B cell (primary cell): ENCODE data around the gene KRTAP10-3. TPM values are rescaled to one million over a fixed set of nuclear protein-coding genes. Genes with fewer than 3 reads are reported as not detected.

ENCODE experiments used
- ATAC-seq: fragments of 200-7000 bp; cut with Tn5 transposase; one replicate; pipeline ENCODE4 v1.10.0; 2021; ENCODE audit warnings: low read depth, mild to moderate bottlenecking, moderate number of reproducible peaks, moderate library complexity
- CTCF ChIA-PET: fragments of 350-600 bp; sonication (Branson Sonifier 250); formaldehyde crosslinking; loops from one replicate; lab custom pipeline; 2021; ENCODE audit warnings: antibody characterized with exemption, inconsistent platforms; lab: Charles Lee
- POLR2A ChIA-PET: fragments of 350-600 bp; sonication (Branson Sonifier 250); formaldehyde crosslinking; loops from one replicate; lab custom pipeline; 2021; ENCODE audit warnings: antibody characterized with exemption; lab: Charles Lee
- DNase-seq: peaks from one replicate; pipeline ENCODE4 v3.0.0; 2013
- H2AFZ ChIP-seq: 2 replicates; pipeline ENCODE4 v1.6.1; 2012; ENCODE audit warnings: mild to moderate bottlenecking, low read depth, low read length; ENCODE audit not compliant: insufficient read depth, poor library complexity, severe bottlenecking
- H3K27ac ChIP-seq, 2 donors: 1 replicate in 1 of 2; 2 replicates in 1 of 2; pipeline ENCODE4 v1.5.1; 2012 to 2013; ENCODE audit warnings: low read length in 2 of 2, mild to moderate bottlenecking in 2 of 2, moderate library complexity in 1 of 2
- H3K27me3 ChIP-seq, 4 experiments: fragments of 200-600 bp in 1 of 4; sonication (generic) in 1 of 4; replicated peaks in 1 of 4; 1 replicate in 2 of 4; 2 replicates in 2 of 4; pipeline versions ENCODE4 v1.6.1 to v1.7.0; 2013 to 2016; ENCODE audit warnings: low read length in 3 of 4, mild to moderate bottlenecking in 2 of 4, mixed read lengths in 1 of 4, moderate library complexity in 1 of 4; ENCODE audit not compliant: insufficient read depth in 4 of 4, control insufficient read depth in 3 of 4; ENCODE audit errors: control extremely low read depth in 1 of 4
- H3K36me3 ChIP-seq, 2 experiments: replicated peaks in 1 of 2; 1 replicate in 1 of 2; 2 replicates in 1 of 2; pipeline versions ENCODE4 v1.6.1 to v1.7.1; 2013; ENCODE audit warnings: low read length in 1 of 2; ENCODE audit not compliant: insufficient read depth in 2 of 2, control insufficient read depth in 1 of 2; ENCODE audit errors: control extremely low read depth in 1 of 2, extremely low read depth in 1 of 2
- H3K4me1 ChIP-seq, 2 donors: fragments of 200-600 bp in 1 of 2; sonication (generic) in 1 of 2; 1 replicate in 1 of 2; 2 replicates in 1 of 2; pipeline versions ENCODE4 v1.5.1 to v1.6.1; 2013 to 2017; ENCODE audit warnings: low read length in 2 of 2; ENCODE audit not compliant: control insufficient read depth in 2 of 2, insufficient read depth in 2 of 2
- H3K4me2 ChIP-seq: replicated peaks from 2 replicates; pipeline ENCODE3; 2012; ENCODE audit warnings: mild to moderate bottlenecking, low read depth, low read length; ENCODE audit not compliant: poor library complexity, severe bottlenecking
- H3K4me3 ChIP-seq, 5 experiments: fragments of 200-600 bp in 1 of 5; sonication (generic) in 1 of 5; 1 replicate in 3 of 5; 2 replicates in 2 of 5; pipeline versions ENCODE4 v1.5.1 to v1.7.0; 2011 to 2016; ENCODE audit warnings: low read length in 4 of 5, mild to moderate bottlenecking in 4 of 5, low read depth in 2 of 5, control low read depth in 1 of 5, moderate library complexity in 1 of 5; ENCODE audit not compliant: insufficient read depth in 1 of 5; ENCODE audit errors: control extremely low read depth in 1 of 5, extremely low read depth in 1 of 5
- H3K79me2 ChIP-seq: fragments of 200-600 bp; sonication (generic); one replicate; pipeline ENCODE4 v1.6.0; 2016; ENCODE audit warnings: low read length; ENCODE audit not compliant: control insufficient read depth, insufficient read depth
- H3K9ac ChIP-seq: fragments of 200-600 bp; sonication (generic); 2 replicates; pipeline ENCODE4 v1.6.1; 2017; ENCODE audit warnings: mild to moderate bottlenecking, low read length, moderate library complexity
- H3K9me3 ChIP-seq, 3 donors: one replicate each; pipeline versions ENCODE4 v1.6.1 to v1.7.1; 2013; ENCODE audit warnings: low read length in 2 of 3; ENCODE audit not compliant: control insufficient read depth in 2 of 3, insufficient read depth in 1 of 3; ENCODE audit errors: control extremely low read depth in 1 of 3
- H4K20me1 ChIP-seq: 2 replicates; pipeline ENCODE4 v1.6.0; 2012; ENCODE audit warnings: mild to moderate bottlenecking, low read length; ENCODE audit not compliant: insufficient read depth, control insufficient read depth, poor library complexity, severe bottlenecking
- H3K27ac Mint-ChIP-seq: one replicate; pipeline ENCODE4 v1.8.0; 2021; ENCODE audit warnings: mixed read lengths
- H3K27me3 Mint-ChIP-seq: one replicate; pipeline ENCODE4 v1.8.0; 2021; ENCODE audit warnings: mixed read lengths
- H3K4me1 Mint-ChIP-seq: one replicate; pipeline ENCODE4 v1.8.0; 2021; ENCODE audit warnings: mixed read lengths
- H3K4me3 Mint-ChIP-seq: one replicate; pipeline ENCODE4 v1.8.0; 2021; ENCODE audit warnings: mixed read lengths
- H3K9me3 Mint-ChIP-seq: one replicate; pipeline ENCODE4 v1.8.0; 2022; ENCODE audit warnings: mixed read lengths; ENCODE audit not compliant: insufficient read depth
- EZH2 ChIP-seq: IDR thresholded peaks from 2 replicates; pipeline ENCODE4 v1.6.1; 2012; ENCODE audit warnings: borderline replicate concordance, low read depth, mild to moderate bottlenecking, moderate library complexity, low read length; ENCODE audit not compliant: insufficient read depth, poor library complexity, severe bottlenecking
- WGBS: methylation state at CpG from one replicate; pipeline ENCODE4 v1.1.5; 2013; ENCODE audit warnings: missing lambda C conversion rate; ENCODE audit not compliant: insufficient coverage; 5-methylcytosine and 5-hydroxymethylcytosine counted together
- intact Hi-C: fragments of 100-400 bp; cut with micrococcal nuclease; formaldehyde crosslinking; loops from one replicate; pipeline ENCODE4 v1.10.0; 2022
- polyA plus RNA-seq: library from polyadenylated mRNA; depleted of rRNA; stranded (reverse); fragments of >200 nt; gene quantifications from 2 replicates; pipeline ENCODE4 v1.2.3, GENCODE V29; 2012
- total RNA-seq, 2 donors: library from RNA; stranded (reverse); fragments of 120-200 nt in 1 of 2; gene quantifications; 1 replicate in 1 of 2; 2 replicates in 1 of 2; pipeline versions ENCODE4 v1.2.3 to v1.2.4, GENCODE V29; 2013 to 2022
- TF ChIP-seq, protein P1 (sequence below): fragments of 200-600 bp; IDR thresholded peaks from one replicate; pipeline ENCODE4 v1.8.0; 2022; ENCODE audit warnings: antibody characterized with exemption, mild to moderate bottlenecking

KRTAP10-3 gene
- total and polyA plus RNA-seq, 2 donors (not counting 1 experiment from before 2014, with no cell fraction given), result 0.40 TPM; not detected in 1

DNA sequence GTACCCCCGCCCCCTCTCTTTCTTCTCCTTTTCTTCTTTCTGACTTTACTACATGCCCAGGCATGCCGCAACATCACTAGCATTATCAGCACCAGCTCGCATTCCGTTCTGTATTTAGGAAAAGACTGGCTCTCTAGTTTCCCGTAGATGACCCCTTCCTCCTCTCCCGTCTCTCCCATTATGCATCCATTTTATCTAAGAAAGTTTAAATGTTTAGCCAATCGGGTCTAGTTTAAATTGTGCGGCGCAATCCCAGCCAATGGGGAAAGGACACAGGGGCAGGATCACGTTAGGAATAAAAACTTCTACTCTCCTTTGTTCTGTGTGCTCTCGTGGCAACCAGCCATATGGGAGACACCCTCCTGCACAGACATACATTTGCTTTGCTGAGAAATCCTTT lies 39.5 kb upstream of the KRTAP10-3 start:
- Mint-ChIP-seq H3K9me3 (peaks cover 4% of the 10 kb centered on the region), H3K4me3 (no peak overlapping the region), H3K4me1 (no peaks in the 10 kb centered on the region), H3K27me3 (peaks cover 21% of the 10 kb centered on the region), H3K27ac (no peak overlapping the region)
- Histone ChIP-seq H2AFZ (no peak overlapping the region), H3K36me3 (no peaks in the 10 kb centered on the region), H3K9me3 (peaks cover 0 to 10% (median 3%) of the 10 kb centered on the region in 3 donors), H3K4me3 (no peak overlapping the region), H3K27ac (no peak overlapping the region), H3K79me2 (no peaks in the 10 kb centered on the region), H3K27me3 (peaks cover 0 to 6% (median 0%) of the 10 kb centered on the region in 4 experiments), H3K4me2 (no peak overlapping the region), H3K9ac (no peak overlapping the region), H3K4me1 (no peaks in the 10 kb centered on the region), H4K20me1 (no peaks in the 10 kb centered on the region)
- ChIA-PET CTCF (no interaction called here), POLR2A (no interaction called here)
- no peak for TF ChIP-seq EZH2
- TF ChIP-seq, protein P1, sequence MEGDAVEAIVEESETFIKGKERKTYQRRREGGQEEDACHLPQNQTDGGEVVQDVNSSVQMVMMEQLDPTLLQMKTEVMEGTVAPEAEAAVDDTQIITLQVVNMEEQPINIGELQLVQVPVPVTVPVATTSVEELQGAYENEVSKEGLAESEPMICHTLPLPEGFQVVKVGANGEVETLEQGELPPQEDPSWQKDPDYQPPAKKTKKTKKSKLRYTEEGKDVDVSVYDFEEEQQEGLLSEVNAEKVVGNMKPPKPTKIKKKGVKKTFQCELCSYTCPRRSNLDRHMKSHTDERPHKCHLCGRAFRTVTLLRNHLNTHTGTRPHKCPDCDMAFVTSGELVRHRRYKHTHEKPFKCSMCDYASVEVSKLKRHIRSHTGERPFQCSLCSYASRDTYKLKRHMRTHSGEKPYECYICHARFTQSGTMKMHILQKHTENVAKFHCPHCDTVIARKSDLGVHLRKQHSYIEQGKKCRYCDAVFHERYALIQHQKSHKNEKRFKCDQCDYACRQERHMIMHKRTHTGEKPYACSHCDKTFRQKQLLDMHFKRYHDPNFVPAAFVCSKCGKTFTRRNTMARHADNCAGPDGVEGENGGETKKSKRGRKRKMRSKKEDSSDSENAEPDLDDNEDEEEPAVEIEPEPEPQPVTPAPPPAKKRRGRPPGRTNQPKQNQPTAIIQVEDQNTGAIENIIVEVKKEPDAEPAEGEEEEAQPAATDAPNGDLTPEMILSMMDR, result no peak
- intact Hi-C loops, result no loop called here
- DNase-seq (no peak), ATAC-seq (no peak)
- 80% methylated on average over 10 of the region's 11 CpGs for WGBS

DNA sequence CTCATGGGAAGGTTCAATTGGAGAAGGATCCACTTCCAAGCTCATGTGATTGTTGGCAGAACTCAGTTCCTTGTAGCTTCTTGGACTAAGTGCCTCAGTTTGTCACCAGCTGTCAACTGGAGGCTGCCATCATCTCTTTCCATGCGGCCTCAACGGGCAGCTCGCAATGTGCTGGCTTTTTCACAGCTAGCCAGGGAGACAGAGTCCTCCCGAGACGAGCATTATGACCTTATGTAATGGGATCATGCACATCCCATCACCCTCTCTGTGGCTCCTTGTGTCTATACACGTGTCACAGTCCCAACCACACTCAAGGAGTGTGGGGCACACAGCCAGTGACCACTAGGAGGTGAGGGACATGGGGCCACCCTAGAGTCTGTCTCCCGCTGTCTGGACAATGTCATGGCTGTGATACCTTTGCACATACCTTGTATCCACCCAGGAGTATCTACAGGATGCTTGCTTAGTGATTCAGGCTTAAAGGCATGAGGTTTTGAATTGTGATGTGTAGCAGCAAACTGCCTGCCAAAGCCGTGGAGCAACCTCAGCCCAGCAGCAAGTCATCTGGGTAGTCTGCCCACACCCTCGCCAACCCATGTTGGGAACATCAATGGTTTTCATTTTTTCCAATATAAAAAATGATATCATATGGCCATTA lies 37.6 kb upstream of the KRTAP10-3 start:
- Histone ChIP-seq H3K9ac (no peak overlapping the region), H3K27me3 (peaks cover 0 to 3% (median 0%) of the 10 kb centered on the region in 4 experiments), H3K9me3 (peaks cover 0 to 6% (median 3%) of the 10 kb centered on the region in 3 donors), H3K4me1 (no peaks in the 10 kb centered on the region), H2AFZ (no peak overlapping the region), H3K36me3 (no peaks in the 10 kb centered on the region), H3K4me3 (no peak overlapping the region), H3K27ac (no peak overlapping the region), H4K20me1 (no peaks in the 10 kb centered on the region), H3K79me2 (no peaks in the 10 kb centered on the region), H3K4me2 (no peak overlapping the region)
- intact Hi-C loops, result no loop called here
- Mint-ChIP-seq H3K4me1 (no peaks in the 10 kb centered on the region), H3K4me3 (no peak overlapping the region), H3K27me3 (peaks cover 25% of the 10 kb centered on the region), H3K27ac (no peak overlapping the region), H3K9me3 (peaks cover 4% of the 10 kb centered on the region)
- ATAC-seq (no peak), DNase-seq (no peak)
- TF ChIP-seq, protein P1, result no peak
- ChIA-PET CTCF (no interaction called here), POLR2A (no interaction called here)
- WGBS, result 93% methylated on average over 5 of the region's 9 CpGs
